Esophagus muscularis mucosa (tissue), 4 donors: ENCODE measurements around the gene LOXL4. TPM values are rescaled to one million over a fixed set of nuclear protein-coding genes. Genes with fewer than 3 reads are reported as not detected.

Source experiments
- DNase-seq: peaks from one replicate; pipeline ENCODE4 v3.0.0-alpha.2; 2017; ENCODE audit errors: extremely low spot score
- H3K27ac ChIP-seq, 4 donors: fragments of 200-600 bp; sonication (generic); replicated peaks in 1 of 4; 1 replicate in 3 of 4; 2 replicates in 1 of 4; pipeline ENCODE4 v1.5.1; 2016 to 2019; ENCODE audit warnings: mild to moderate bottlenecking in 1 of 4
- H3K27me3 ChIP-seq, 4 donors: fragments of 200-600 bp; sonication (generic); one replicate each; pipeline versions ENCODE4 v1.5.1 to v1.6.0; 2016 to 2019
- H3K36me3 ChIP-seq, 4 donors: fragments of 200-600 bp; sonication (generic); one replicate each; pipeline ENCODE4 v1.5.1; 2016 to 2019
- H3K4me1 ChIP-seq, 4 donors: fragments of 200-600 bp; sonication (generic); one replicate each; pipeline ENCODE4 v1.5.1; 2016 to 2019
- H3K4me3 ChIP-seq, 4 donors: fragments of 200-600 bp; sonication (generic); 1 replicate in 2 of 4; 2 replicates in 2 of 4; pipeline ENCODE4 v1.5.1; 2016 to 2019; ENCODE audit warnings: mild to moderate bottlenecking in 4 of 4, moderate library complexity in 1 of 4
- H3K9me3 ChIP-seq, 4 donors: fragments of 200-600 bp; sonication (generic); 1 replicate in 3 of 4; 2 replicates in 1 of 4; pipeline ENCODE4 v1.5.1; 2016 to 2019
- EP300 ChIP-seq: sonication (generic); formaldehyde crosslinking; IDR thresholded peaks from one replicate; pipeline ENCODE4 v1.6.1; 2017; ENCODE audit warnings: antibody characterized with exemption
- POLR2A ChIP-seq: fragments of 450-650 bp; IDR thresholded peaks from one replicate; pipeline ENCODE4 v1.6.1; 2017; ENCODE audit warnings: antibody characterized with exemption, moderate library complexity, mild to moderate bottlenecking, low read depth
- POLR2AphosphoS5 ChIP-seq, 2 donors: sonication (generic); formaldehyde crosslinking; IDR thresholded peaks; one replicate each; pipeline ENCODE4 v1.6.1; 2017; ENCODE audit warnings: antibody characterized with exemption in 2 of 2
- WGBS: methylation state at CpG from one replicate; pipeline ENCODE4 v1.1.5; 2018; 5-methylcytosine and 5-hydroxymethylcytosine counted together
- intact Hi-C: fragments of 100-400 bp; cut with DNase I; formaldehyde crosslinking; loops from one replicate; pipeline ENCODE4 v1.15.1; 2023
- total RNA-seq, 4 donors: library from RNA; depleted of rRNA; stranded (reverse); fragments of >200 nt; gene quantifications; one replicate each; pipeline versions ENCODE4 v1.1.0 to v1.2.1, GENCODE V29; 2016
- TF ChIP-seq, protein P1 (sequence below), 3 experiments: fragments of 200-600 bp in 2 of 3; fragments of 450-650 bp in 1 of 3; sonication (generic) in 2 of 3; IDR thresholded peaks; one replicate each; pipeline ENCODE4 v1.5.1; 2017 to 2019; ENCODE audit warnings: antibody characterized with exemption in 3 of 3, mild to moderate bottlenecking in 2 of 3, moderate library complexity in 1 of 3

LOXL4 gene
- total RNA-seq, 4 donors from 2014 or later = 9.4 to 19.4 (median 12.6) TPM

DNA sequence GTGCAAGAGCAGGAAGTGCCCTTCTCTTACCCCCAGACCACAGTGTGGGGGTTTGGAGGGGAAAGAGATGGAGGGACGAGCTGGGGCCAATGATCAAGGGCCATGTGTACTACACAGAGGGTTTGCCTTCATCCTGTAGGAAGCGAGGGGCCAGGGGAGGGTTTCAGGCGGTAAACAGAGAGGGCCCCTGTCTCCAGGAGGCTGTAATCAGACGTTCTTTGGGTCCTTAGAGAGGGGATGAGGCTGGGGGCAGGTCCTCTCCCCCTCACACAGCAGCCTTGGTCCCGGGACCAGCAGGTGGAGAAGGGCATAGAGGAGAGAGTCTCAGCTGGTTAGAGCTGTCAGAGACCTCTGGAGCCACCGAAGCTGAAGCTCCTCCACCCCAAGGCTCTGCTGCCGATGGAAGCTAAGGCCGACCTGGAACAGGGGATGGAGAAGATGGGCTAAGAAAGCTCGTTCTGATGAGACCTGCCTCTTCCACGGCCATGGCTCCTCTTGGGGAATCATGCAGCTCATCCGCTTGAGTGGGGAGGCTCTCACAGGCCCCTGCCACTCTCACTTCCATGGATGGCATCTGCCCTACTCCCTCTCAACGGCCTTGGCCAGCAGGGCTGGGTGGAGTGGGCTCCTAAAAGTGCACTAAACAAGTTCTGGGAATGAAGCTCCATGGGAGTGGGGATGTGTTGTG lies 3.5 kb downstream of the LOXL4 start:
- Histone ChIP-seq H3K27me3 (no peaks in the 10 kb centered on the region), H3K4me3 (no peak overlapping the region), H3K27ac (no peak overlapping the region), H3K36me3 (peaks cover 0 to 4% (median 2%) of the 10 kb centered on the region in 4 donors), H3K9me3 (no peaks in the 10 kb centered on the region), H3K4me1 (peaks cover 12 to 58% (median 47%) of the 10 kb centered on the region in 4 donors)
- intact Hi-C loops = loop anchor here (5.0 kb wide), 1 partner anchor 43 kb away; no protein-coding TSS in a partner anchor
- TF ChIP-seq EP300 (no peak), POLR2AphosphoS5 (IDR thresholded peaks at IDR 0.05) (no peak), POLR2A (no peak)
- TF ChIP-seq, protein P1, sequence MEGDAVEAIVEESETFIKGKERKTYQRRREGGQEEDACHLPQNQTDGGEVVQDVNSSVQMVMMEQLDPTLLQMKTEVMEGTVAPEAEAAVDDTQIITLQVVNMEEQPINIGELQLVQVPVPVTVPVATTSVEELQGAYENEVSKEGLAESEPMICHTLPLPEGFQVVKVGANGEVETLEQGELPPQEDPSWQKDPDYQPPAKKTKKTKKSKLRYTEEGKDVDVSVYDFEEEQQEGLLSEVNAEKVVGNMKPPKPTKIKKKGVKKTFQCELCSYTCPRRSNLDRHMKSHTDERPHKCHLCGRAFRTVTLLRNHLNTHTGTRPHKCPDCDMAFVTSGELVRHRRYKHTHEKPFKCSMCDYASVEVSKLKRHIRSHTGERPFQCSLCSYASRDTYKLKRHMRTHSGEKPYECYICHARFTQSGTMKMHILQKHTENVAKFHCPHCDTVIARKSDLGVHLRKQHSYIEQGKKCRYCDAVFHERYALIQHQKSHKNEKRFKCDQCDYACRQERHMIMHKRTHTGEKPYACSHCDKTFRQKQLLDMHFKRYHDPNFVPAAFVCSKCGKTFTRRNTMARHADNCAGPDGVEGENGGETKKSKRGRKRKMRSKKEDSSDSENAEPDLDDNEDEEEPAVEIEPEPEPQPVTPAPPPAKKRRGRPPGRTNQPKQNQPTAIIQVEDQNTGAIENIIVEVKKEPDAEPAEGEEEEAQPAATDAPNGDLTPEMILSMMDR (IDR thresholded peaks at IDR 0.05) = no peak
- 83% methylated on average over 11 of the region's 12 CpGs for WGBS
- peak; percentile 91 for DNase-seq

DNA sequence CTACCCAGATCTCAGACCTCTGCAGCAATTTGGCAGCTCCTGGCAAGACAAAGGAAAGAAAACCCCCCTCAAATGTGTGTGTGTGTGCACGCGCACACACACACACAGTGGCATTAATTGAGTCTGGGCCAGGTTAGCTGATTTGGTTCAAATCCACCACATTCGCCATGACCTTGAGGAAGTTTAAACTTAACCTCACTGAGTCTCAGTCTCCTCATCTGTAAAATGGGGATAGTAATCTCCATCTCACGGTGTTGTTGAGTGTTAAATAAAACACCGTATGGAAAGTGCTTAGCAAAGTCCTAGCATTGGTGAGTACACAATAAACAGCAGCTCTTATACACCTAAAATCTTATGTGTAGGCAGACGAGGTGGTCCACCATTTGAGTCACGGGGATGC lies 4.9 kb downstream of the LOXL4 start:
- no peak for DNase-seq
- no peak overlapping the region for H3K4me3 ChIP-seq
- WGBS = 85% methylated on average over 7 of the region's 7 CpGs
- H3K36me3 ChIP-seq = peaks cover 0 to 4% (median 2%) of the 10 kb centered on the region in 4 donors
- H3K27me3 ChIP-seq = no peaks in the 10 kb centered on the region
- H3K9me3 ChIP-seq = no peaks in the 10 kb centered on the region
- H3K4me1 ChIP-seq = peaks cover 0 to 47% (median 35%) of the 10 kb centered on the region in 4 donors
- intact Hi-C loops = loop anchor here (5.0 kb wide), 1 partner anchor 44 kb away; no protein-coding TSS in a partner anchor
- TF ChIP-seq, protein P1 (IDR thresholded peaks at IDR 0.05) = no peak
- TF ChIP-seq EP300 (no peak), POLR2AphosphoS5 (IDR thresholded peaks at IDR 0.05) (no peak)
- H3K27ac ChIP-seq = no peak overlapping the region

DNA sequence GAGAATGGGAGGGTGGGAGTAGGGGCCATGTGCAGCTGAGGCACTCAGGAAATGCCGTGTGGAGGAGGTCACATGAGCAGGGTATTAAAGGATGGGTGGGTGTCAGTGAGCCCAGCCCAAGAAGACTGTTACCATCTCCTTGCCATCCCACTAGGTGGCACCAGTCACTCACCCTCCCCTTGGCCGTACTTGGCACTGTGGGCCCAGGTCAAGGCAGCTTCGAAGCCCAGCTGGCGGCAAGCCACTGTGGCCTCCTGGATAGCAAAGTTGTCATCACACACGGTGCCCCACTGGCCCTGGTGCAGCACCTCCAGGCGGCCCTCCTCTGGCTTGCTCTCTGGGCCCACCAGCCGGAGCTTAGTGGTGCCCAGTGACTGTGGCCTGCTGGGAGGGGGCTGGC lies 5.4 kb downstream of the LOXL4 start:
- H3K36me3 ChIP-seq = peaks cover 0 to 4% (median 2%) of the 10 kb centered on the region in 4 donors
- intact Hi-C loops = loop anchor here (5.0 kb wide), 1 partner anchor 45 kb away; no protein-coding TSS in a partner anchor
- TF ChIP-seq POLR2A (no peak), POLR2AphosphoS5 (IDR thresholded peaks at IDR 0.05) (peak in 1 of 2 donors; percentile 9)
- TF ChIP-seq, protein P1 (IDR thresholded peaks at IDR 0.05) = peak; percentile 47 to 62 (median 54)
- peak; percentile 90 for DNase-seq
- H3K9me3 ChIP-seq = no peaks in the 10 kb centered on the region
- WGBS = 67% methylated on average over 6 of the region's 7 CpGs
- peaks cover 0 to 42% (median 31%) of the 10 kb centered on the region in 4 donors for H3K4me1 ChIP-seq
- H3K4me3 ChIP-seq = no peak overlapping the region
- H3K27me3 ChIP-seq = no peaks in the 10 kb centered on the region
- H3K27ac ChIP-seq = no peak overlapping the region

DNA sequence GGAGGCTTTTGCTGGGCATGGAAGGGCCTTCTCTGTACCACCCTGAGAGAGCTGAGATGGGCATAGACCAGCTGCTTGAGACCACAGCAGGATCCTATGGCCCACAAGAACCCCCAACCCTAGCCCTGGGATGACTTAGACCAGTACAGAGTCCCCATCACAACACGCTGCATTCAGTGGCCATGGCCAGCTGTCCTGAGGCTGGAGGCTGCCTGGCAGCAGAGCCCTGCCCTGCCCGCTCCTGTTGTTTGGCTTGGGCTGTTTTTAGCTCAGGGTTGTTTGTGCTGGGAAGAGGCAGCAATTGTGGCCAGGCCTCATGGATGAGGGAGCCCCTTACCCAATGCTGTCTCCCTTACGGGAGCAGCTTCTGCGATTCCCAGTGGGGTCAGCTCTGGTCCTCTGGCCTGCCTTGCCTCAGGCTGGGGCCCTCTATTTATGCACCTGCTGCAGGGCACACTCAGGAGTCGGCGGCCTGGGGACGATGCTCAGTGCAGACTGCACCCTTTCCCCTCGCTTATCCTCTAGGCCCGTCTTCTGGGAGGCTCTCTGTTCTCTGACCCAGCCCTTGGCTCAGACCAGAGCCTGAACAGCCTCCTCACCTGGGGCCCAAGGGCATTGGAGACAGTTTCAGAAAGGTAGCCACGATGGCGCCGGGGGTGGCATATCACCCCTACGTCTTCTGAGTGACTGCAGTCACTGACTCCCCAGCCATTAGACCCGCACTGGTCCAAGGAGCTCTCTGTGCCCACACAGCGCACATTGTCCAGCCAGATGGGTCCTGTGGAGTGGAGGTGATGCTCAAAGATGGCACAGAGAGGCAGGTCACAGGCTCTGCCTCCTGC lies 6.3 kb downstream of the LOXL4 start:
- Histone ChIP-seq H3K4me3 (no peak overlapping the region), H3K36me3 (peaks cover 0 to 10% (median 2%) of the 10 kb centered on the region in 4 donors), H3K9me3 (no peaks in the 10 kb centered on the region), H3K27me3 (no peaks in the 10 kb centered on the region), H3K27ac (no peak overlapping the region), H3K4me1 (peaks cover 0 to 33% (median 22%) of the 10 kb centered on the region in 4 donors)
- WGBS = 93% methylated on average over 9 of the region's 15 CpGs
- intact Hi-C loops = loop anchor here (5.0 kb wide), 1 partner anchor 46 kb away; no protein-coding TSS in a partner anchor
- DNase-seq = peak; percentile 87
- TF ChIP-seq, protein P1 (IDR thresholded peaks at IDR 0.05) = no peak
- no peak for TF ChIP-seq EP300
- TF ChIP-seq POLR2A = no peak
- no peak for TF ChIP-seq POLR2AphosphoS5 (IDR thresholded peaks at IDR 0.05)
